K562 (cell line): ENCODE measurements around the gene KCND2. TPM values are rescaled to one million over a fixed set of nuclear protein-coding genes. Genes with fewer than 3 reads are reported as not detected.

Source experiments
- ATAC-seq: fragments of 200-7000 bp; cut with Tn5 transposase; 3 replicates; pipeline ENCODE4 v1.9.1; 2020; ENCODE audit warnings: moderate library complexity
- BruUV-seq: library from RNA; stranded (reverse); fragments of 400-500 nt; replicated peaks from 2 replicates; lab custom pipeline; 2021; lab: Mats Ljungman, UMichigan
- CTCF ChIA-PET: fragments of 300-600 bp; formaldehyde crosslinking; extraction: SDS; loops from one replicate; lab custom pipeline; 2021; ENCODE audit warnings: low intra/inter-chr PET ratio; lab: Yijun Ruan, JAX
- POLR2A ChIA-PET: fragments of 300-600, 350-650 bp; sonication (Branson Sonifier 250); formaldehyde crosslinking; extraction: SDS; loops from one replicate; lab custom pipeline; 2021; ENCODE audit warnings: antibody characterized with exemption, inconsistent platforms; lab: Yijun Ruan, JAX
- DNase-seq, 4 experiments: peaks; one replicate each; pipeline versions ENCODE4 v3.0.0 to v3.0.0-alpha.2; 2011 to 2018; ENCODE audit warnings: low spot score in 3 of 4, mixed read lengths in 3 of 4; ENCODE audit errors: extremely low read depth in 1 of 4
- FAIRE-seq: peaks from 2 replicates; lab custom pipeline; 2011; peaks lifted over from hg19 to GRCh38; lab: Jason Lieb, UNC
- H2AFZ ChIP-seq: 2 replicates; pipeline ENCODE4 v1.6.0; 2011; ENCODE audit warnings: low read depth, low read length, control low read depth, inconsistent platforms
- H3K27ac ChIP-seq: fragments of 200-600 bp; 3 replicates; pipeline ENCODE4 v1.8.0; 2011; ENCODE audit warnings: low read depth, mild to moderate bottlenecking, control low read depth, inconsistent platforms, low read length, moderate library complexity, mixed read lengths; ENCODE audit errors: extremely low read depth
- H3K27me3 ChIP-seq, 2 experiments: fragments of 300-600 bp in 1 of 2; 2 replicates in 1 of 2; 3 replicates in 1 of 2; pipeline versions ENCODE4 v1.6.0 to v1.8.0; 2011; ENCODE audit warnings: inconsistent platforms in 2 of 2, low read length in 2 of 2, mild to moderate bottlenecking in 1 of 2, mixed read lengths in 1 of 2, moderate library complexity in 1 of 2; ENCODE audit not compliant: control insufficient read depth in 2 of 2, insufficient read depth in 2 of 2
- H3K36me3 ChIP-seq: fragments of 300-600 bp; 3 replicates; pipeline ENCODE4 v1.8.0; 2011; ENCODE audit warnings: mild to moderate bottlenecking, low read length, inconsistent platforms; ENCODE audit not compliant: control insufficient read depth, insufficient read depth
- H3K4me1 ChIP-seq, 2 experiments: fragments of 200-600 bp in 1 of 2; replicated peaks in 1 of 2; 2 replicates in 1 of 2; 3 replicates in 1 of 2; pipeline versions ENCODE4 v1.5.1 to v1.8.0; 2011; ENCODE audit warnings: inconsistent platforms in 2 of 2, low read length in 2 of 2, mild to moderate bottlenecking in 1 of 2, mixed read lengths in 1 of 2, moderate library complexity in 1 of 2; ENCODE audit not compliant: control insufficient read depth in 2 of 2, insufficient read depth in 2 of 2
- H3K4me2 ChIP-seq: 2 replicates; pipeline ENCODE4 v1.6.1; 2011; ENCODE audit warnings: low read length, control low read depth, inconsistent platforms, mixed read lengths; ENCODE audit not compliant: insufficient read depth
- H3K4me3 ChIP-seq: fragments of 200-600 bp; sonication (generic), shearing (Covaris generic); 2 replicates; pipeline ENCODE4 v1.5.1; 2016; ENCODE audit warnings: control low read depth, inconsistent platforms
- H3K79me2 ChIP-seq: fragments of 200-600 bp; 3 replicates; pipeline ENCODE4 v1.8.0; 2011; ENCODE audit warnings: low read length, inconsistent platforms; ENCODE audit not compliant: control insufficient read depth, insufficient read depth
- H3K9ac ChIP-seq, 2 experiments: 2 replicates each; pipeline versions ENCODE4 v1.6.0 to v1.6.1; 2011; ENCODE audit warnings: low read depth in 2 of 2, low read length in 2 of 2, control low read depth in 1 of 2, inconsistent platforms in 1 of 2, mild to moderate bottlenecking in 1 of 2, mixed read lengths in 1 of 2; ENCODE audit not compliant: insufficient read depth in 1 of 2
- H3K9me1 ChIP-seq: one replicate; pipeline ENCODE4 v1.6.0; 2011; ENCODE audit warnings: inconsistent platforms, mild to moderate bottlenecking, low read length, moderate library complexity; ENCODE audit not compliant: control insufficient read depth, insufficient read depth
- H3K9me3 ChIP-seq: replicated peaks from 2 replicates; pipeline ENCODE4 v1.5.1; 2011; ENCODE audit warnings: low read depth, low read length, inconsistent platforms; ENCODE audit not compliant: control insufficient read depth, insufficient read depth
- H4K20me1 ChIP-seq: replicated peaks from 2 replicates; pipeline ENCODE4 v1.6.1; 2011; ENCODE audit warnings: low read length, inconsistent platforms, mixed read lengths; ENCODE audit not compliant: control insufficient read depth, insufficient read depth
- DACH1 ChIP-seq: fragments of 450-650 bp; IDR thresholded peaks from 2 replicates; pipeline ENCODE4 v1.6.1; 2018; ENCODE audit not compliant: partially characterized antibody
- ETV1 ChIP-seq: fragments of 450-650 bp; conservative IDR thresholded peaks from 2 replicates; pipeline ENCODE4 v1.6.1; 2016; ENCODE audit warnings: missing genetic modification characterization, control low read depth, low read depth, missing compliant biosample characterization
- HNRNPUL1 ChIP-seq: fragments of 200-400 bp; formaldehyde crosslinking; IDR thresholded peaks from 2 replicates; pipeline ENCODE4 v1.6.1; 2017; ENCODE audit warnings: low read length
- MYBL2 ChIP-seq, 2 experiments: fragments of 450-650 bp in 1 of 2; sonication (generic) in 1 of 2; formaldehyde crosslinking in 1 of 2; IDR thresholded peaks; 2 replicates each; pipeline versions ENCODE4 v1.6.1 to v1.8.1; 2017 to 2022; ENCODE audit warnings: borderline replicate concordance in 1 of 2, inconsistent platforms in 1 of 2, low read depth in 1 of 2, mild to moderate bottlenecking in 1 of 2, missing genetic modification reagents in 1 of 2, moderate library complexity in 1 of 2
- NCOA2 ChIP-seq, 2 experiments: fragments of 450-650 bp; IDR thresholded peaks; 2 replicates each; pipeline ENCODE4 v1.6.1; 2018; ENCODE audit warnings: mild to moderate bottlenecking in 2 of 2, moderate library complexity in 1 of 2; ENCODE audit not compliant: partially characterized antibody in 2 of 2
- PHF20 ChIP-seq: fragments of 450-650 bp; IDR thresholded peaks from 2 replicates; pipeline ENCODE4 v1.6.1; 2018; ENCODE audit not compliant: partially characterized antibody
- SMARCE1 ChIP-seq: fragments of 450-650 bp; IDR thresholded peaks from 2 replicates; pipeline ENCODE4 v1.7.1; 2016; ENCODE audit warnings: mild to moderate bottlenecking
- STAT5B ChIP-seq: fragments of 250-450 bp; sonication (Bioruptor Pico); IDR thresholded peaks from 2 replicates; pipeline ENCODE4 v1.8.0; 2021; ENCODE audit warnings: mild to moderate bottlenecking, inconsistent platforms
- TEAD2 ChIP-seq: fragments of 450-650 bp; IDR thresholded peaks from 2 replicates; pipeline ENCODE4 v1.6.1; 2016; ENCODE audit warnings: missing genetic modification characterization, control low read depth, missing compliant biosample characterization
- ZNF24 ChIP-seq: fragments of 450-650 bp; IDR thresholded peaks from 2 replicates; pipeline ENCODE4 v1.6.1; 2016
- ZNF395 ChIP-seq: fragments of 200-800 bp; sonication (Bioruptor generic); IDR thresholded peaks from 2 replicates; pipeline ENCODE4 v1.6.1; 2017; ENCODE audit warnings: missing genetic modification characterization, missing compliant biosample characterization
- ZNF764 ChIP-seq: fragments of 250-450 bp; sonication (Bioruptor Pico); IDR thresholded peaks from 2 replicates; pipeline ENCODE4 v1.4.0; 2020; ENCODE audit warnings: low read depth, mild to moderate bottlenecking, moderate library complexity
- WGBS: fragments of 100-300 bp; shearing (Covaris generic); methylation state at CpG from one replicate; pipeline ENCODE4 v1.1.6; 2016; ENCODE audit warnings: low coverage, mixed read lengths; ENCODE audit not compliant: insufficient coverage; ENCODE audit errors: missing lambda C conversion rate; 5-methylcytosine and 5-hydroxymethylcytosine counted together
- in situ Hi-C: fragments of 300-500 bp; cut with MboI; formaldehyde crosslinking; loops from 4 replicates; pipeline ENCODE4 v1.15.0; 2018; ENCODE audit warnings: inconsistent platforms, mixed read lengths
- intact Hi-C: fragments of 100-400 bp; cut with micrococcal nuclease; formaldehyde crosslinking; loops from 2 replicates; pipeline ENCODE4 v1.14.2; 2022
- polyA plus RNA-seq, 8 experiments: library from polyadenylated mRNA; depleted of rRNA in 4 of 8; stranded (reverse) in 5 of 8; unstranded in 3 of 8; fragments of >200 nt; fragmentation: Nextera tagmentation in 2 of 8; fragmentation: Illumina TruSeq in 1 of 8; extraction: Ambion mirVana in 2 of 8; extraction: Trizol in 1 of 8; gene quantifications; 2 replicates each; pipeline versions ENCODE4 v1.2.1 to v1.2.3, GENCODE V29; 2011 to 2014; ENCODE audit warnings: inconsistent platforms in 1 of 8, missing spikeins in 1 of 8
- total RNA-seq, 7 experiments: library from RNA; depleted of rRNA in 6 of 7; stranded (reverse); fragments of >200 nt in 6 of 7; fragmentation: Illumina TruSeq in 2 of 7; extraction: Trizol in 2 of 7; gene quantifications; 2 replicates each; pipeline versions ENCODE4 v1.2.1 to v1.2.3, GENCODE V29; 2011 to 2021; ENCODE audit warnings: low replicate concordance in 1 of 7

The KCND2 gene
- total and polyA plus RNA-seq, 9 of the 15 experiments (the other 6 are each of a cell fraction or from before 2014, with no cell fraction given), result 0.03 to 0.12 TPM; not detected in 7

GRCh38 chr7:120480930-120481329, 208.0 kb downstream of the KCND2 start:
- no peak for FAIRE-seq

GRCh38 chr7:120486164-120486563, 213.2 kb downstream of the KCND2 start:
- Histone ChIP-seq H3K9ac (no peak overlapping the region), H3K9me3 (no peaks in the 10 kb centered on the region; the same call in 1 of the 2 replicates)
- BruUV-seq, result no TSS peak

More at GRCh38 chr7:120480930-120481329, 208.0 kb downstream of the KCND2 start:
- Histone ChIP-seq H4K20me1 (no peaks in the 10 kb centered on the region), H3K27ac (no peak overlapping the region), H3K79me2 (no peaks in the 10 kb centered on the region), H2AFZ (no peak overlapping the region), H3K4me1 (no peaks in the 10 kb centered on the region), H3K4me3 (no peak overlapping the region), H3K9ac (no peak overlapping the region), H3K4me2 (no peak overlapping the region), H3K9me1 (no peaks in the 10 kb centered on the region), H3K9me3 (no peaks in the 10 kb centered on the region), H3K27me3 (no peaks in the 10 kb centered on the region), H3K36me3 (no peaks in the 10 kb centered on the region)
- in situ Hi-C loops, result no loop called here
- intact Hi-C loops, result no loop called here
- no peak for DNase-seq
- ChIA-PET POLR2A (interaction anchor here (0.7 kb wide), 1 partner anchor 238 kb away, joined by 3 read pairs; no protein-coding TSS in a partner anchor), CTCF (no interaction called here)
- TF ChIP-seq ZNF24, result no peak
- TF ChIP-seq DACH1, result no peak
- no peak for TF ChIP-seq STAT5B
- TF ChIP-seq HNRNPUL1, result no peak
- no peak for ATAC-seq
- under 1% methylated on average over 5 of the region's 5 CpGs for WGBS
- no TSS peak for BruUV-seq

More at GRCh38 chr7:120486164-120486563, 213.2 kb downstream of the KCND2 start:
- no peaks in the 10 kb centered on the region for H3K36me3 ChIP-seq
- CTCF ChIA-PET, result interaction anchor here (0.6 kb wide), 1 partner anchor 22 kb away, joined by 5 read pairs; no protein-coding TSS in a partner anchor
- no peak for ATAC-seq
- POLR2A ChIA-PET, result interaction anchor here (1.1 kb wide), 1 partner anchor 9 kb away, joined by 3 read pairs; no protein-coding TSS in a partner anchor
- no peak overlapping the region for H3K4me2 ChIP-seq
- no peak for DNase-seq
- no peak overlapping the region for H2AFZ ChIP-seq
- no peaks in the 10 kb centered on the region for H3K27me3 ChIP-seq
- H4K20me1 ChIP-seq, result no peaks in the 10 kb centered on the region
- H3K4me1 ChIP-seq, result no peaks in the 10 kb centered on the region
- TF ChIP-seq SMARCE1, result no peak
- no peak for TF ChIP-seq PHF20
- no peak for TF ChIP-seq TEAD2 (tag)
- no peak for TF ChIP-seq ZNF395 (CRISPR knock-in tag)
- TF ChIP-seq MYBL2 (IDR thresholded peaks at IDR 0.05; ENCODE audit: low read depth), result no peak
- no peak for TF ChIP-seq MYBL2 (CRISPR knock-in tag; IDR thresholded peaks at IDR 0.05; ENCODE audit: borderline replicate concordance)
- TF ChIP-seq ZNF764 (CRISPR knock-in tag), result no peak
- no peak for TF ChIP-seq NCOA2 (IDR thresholded peaks at IDR 0.05; ENCODE audit: partially characterized antibody in 2 of 2)
- no peak for TF ChIP-seq ETV1 (tag)
- TF ChIP-seq, all 486 proteins: peak for 0
- no peak for FAIRE-seq
- Histone ChIP-seq H3K79me2 (no peaks in the 10 kb centered on the region), H3K4me3 (no peak overlapping the region), H3K27ac (no peak overlapping the region), H3K9me1 (no peaks in the 10 kb centered on the region)
- 0% methylated on average over 1 of the region's 1 CpG for WGBS
- in situ Hi-C loops, result no loop called here
- intact Hi-C loops, result no loop called here
